ENCODE data around the gene TMEM221.

The TMEM221 gene

GRCh38 chr19:17471410-17472125 lies 23.1 kb upstream of the TMEM221 start:
- no peak for FAIRE-seq

GRCh38 chr19:17470068-17470841 lies 21.8 kb upstream of the TMEM221 start, which contains the start of gene SLC27A1:
Gene SLC27A1 (plus strand): TSS chr19:17470524. CDS start chr19:17470541, 17 bp downstream.
- peak; percentile 90 for FAIRE-seq

- peak; percentile 45 for FAIRE-seq
These were observed 21.1 kb upstream of the TMEM221 start for GRCh38 chr19:17469481-17470067.

GRCh38 chr19:17469092-17469480 lies 20.6 kb upstream of the TMEM221 start:
- no peak for FAIRE-seq

GRCh38 chr19:17468302-17469091 lies 20.0 kb upstream of the TMEM221 start:
- FAIRE-seq = no peak

- FAIRE-seq = no peak
These were observed 19.2 kb upstream of the TMEM221 start for GRCh38 chr19:17467471-17468301.

- FAIRE-seq = no peak
These were observed 18.0 kb upstream of the TMEM221 start for GRCh38 chr19:17466487-17466850.

GRCh38 chr19:17460372-17461230 lies 12.1 kb upstream of the TMEM221 start, which contains the start of gene NXNL1:
Gene NXNL1 (minus strand): TSS chr19:17460926. CDS start chr19:17460869, 57 bp downstream.
- no peak for FAIRE-seq

- FAIRE-seq = no peak
These were observed 10.5 kb upstream of the TMEM221 start for GRCh38 chr19:17458970-17459369.

- FAIRE-seq = no peak
These were observed 9.1 kb upstream of the TMEM221 start for GRCh38 chr19:17457616-17458015.

- FAIRE-seq = no peak
These were observed 7.7 kb upstream of the TMEM221 start for GRCh38 chr19:17456127-17456526.

- FAIRE-seq = no peak
These were observed 7.0 kb upstream of the TMEM221 start for GRCh38 chr19:17455308-17456123.

- no peak for FAIRE-seq
These were observed 6.2 kb upstream of the TMEM221 start for GRCh38 chr19:17454576-17455071.

GRCh38 chr19:17451820-17452219 lies 3.4 kb upstream of the TMEM221 start:
- FAIRE-seq = no peak

- no peak for FAIRE-seq
These were observed 2.0 kb upstream of the TMEM221 start for GRCh38 chr19:17450264-17451075.

- no peak for FAIRE-seq
These were observed 751 bp downstream of the TMEM221 start for GRCh38 chr19:17447704-17448130.

- FAIRE-seq = no peak
These were observed 2.8 kb downstream of the TMEM221 start for GRCh38 chr19:17445526-17446165.

Data from endometrium (tissue), 2 donors.